Thyroid gland (tissue), 4 donors: ENCODE measurements around the gene DNMT1. TPM values are rescaled to one million over a fixed set of nuclear protein-coding genes. Genes with fewer than 3 reads are reported as not detected.
"Not testable (repeated sequence)": the region's sequence is repeated elsewhere in the genome, so short reads cannot be mapped to it uniquely, and the experiment has no call there.

Experiments
- DNase-seq, 2 donors: peaks; one replicate each; pipeline ENCODE4 v3.0.0-alpha.2; 2019
- H3K27ac ChIP-seq, 3 donors: fragments of 200-600 bp; sonication (generic); 1 replicate in 2 of 3; 2 replicates in 1 of 3; pipeline ENCODE4 v1.5.1; 2016 to 2019; ENCODE audit warnings: mild to moderate bottlenecking in 1 of 3, moderate library complexity in 1 of 3
- H3K27me3 ChIP-seq: fragments of 200-600 bp; sonication (generic); one replicate; pipeline ENCODE4 v1.5.1; 2019
- H3K36me3 ChIP-seq, 2 donors: fragments of 200-600 bp; sonication (generic); one replicate each; pipeline ENCODE4 v1.5.1; 2016 to 2019
- H3K4me1 ChIP-seq, 2 donors: fragments of 200-600 bp; sonication (generic); one replicate each; pipeline ENCODE4 v1.5.1; 2017 to 2019
- H3K4me3 ChIP-seq, 3 donors: fragments of 200-600 bp; sonication (generic); replicated peaks in 1 of 3; 1 replicate in 2 of 3; 2 replicates in 1 of 3; pipeline ENCODE4 v1.5.1; 2016; ENCODE audit warnings: mild to moderate bottlenecking in 1 of 3
- H3K9me3 ChIP-seq: fragments of 200-600 bp; sonication (generic); one replicate; pipeline ENCODE4 v1.5.1; 2017
- CTCF ChIP-seq, 6 experiments: fragments of 200-600 bp in 3 of 6; fragments of 450-650 bp in 3 of 6; sonication (generic) in 3 of 6; IDR thresholded peaks; one replicate each; pipeline ENCODE4 v1.5.1; 2016 to 2019; ENCODE audit warnings: antibody characterized with exemption in 6 of 6, mild to moderate bottlenecking in 2 of 6, inconsistent platforms in 1 of 6, moderate library complexity in 1 of 6
- POLR2A ChIP-seq, 2 donors: fragments of 450-650 bp; IDR thresholded peaks; one replicate each; pipeline ENCODE4 v1.6.1; 2017; ENCODE audit warnings: antibody characterized with exemption in 2 of 2, mild to moderate bottlenecking in 2 of 2, moderate library complexity in 1 of 2
- WGBS, 2 donors: methylation state at CpG; one replicate each; pipeline ENCODE4 v1.1.5; 2017; 5-methylcytosine and 5-hydroxymethylcytosine counted together
- intact Hi-C: fragments of 100-400 bp; cut with DNase I; formaldehyde crosslinking; loops from one replicate; pipeline ENCODE4 v1.15.1; 2023
- total RNA-seq, 4 donors: library from RNA; depleted of rRNA; stranded (reverse); fragments of >200 nt; gene quantifications; one replicate each; pipeline ENCODE4 v1.2.3, GENCODE V29; 2016

The DNMT1 gene
- total RNA-seq, 4 donors from 2014 or later: 31.2 to 49.5 (median 36.0) TPM

- H3K27me3 ChIP-seq: no peaks in the 10 kb centered on the region
- 32 to 50% methylated on average over 8 to 10 of the region's 10 CpGs for WGBS, 2 donors
Measured at GRCh38 chr19:10206226-10206885, 11.6 kb upstream of the DNMT1 start.

GRCh38 chr19:10205636-10206035 is 10.9 kb upstream of the DNMT1 start:
- no peaks in the 10 kb centered on the region for H3K9me3 ChIP-seq
- TF ChIP-seq CTCF (IDR thresholded peaks at IDR 0.05) (no peak), POLR2A (IDR thresholded peaks at IDR 0.05) (no peak)
- H3K27me3 ChIP-seq: no peaks in the 10 kb centered on the region
- 63 to 67% methylated on average over 4 of the region's 4 CpGs for WGBS, 2 donors
- no peak overlapping the region for H3K4me3 ChIP-seq
- no peak overlapping the region for H3K27ac ChIP-seq
- intact Hi-C loops: no loop called here
- H3K36me3 ChIP-seq: no peaks in the 10 kb centered on the region
- DNase-seq: no peak
- peaks cover 0 to 10% of the 10 kb centered on the region in 2 donors for H3K4me1 ChIP-seq

More at GRCh38 chr19:10206226-10206885, 11.6 kb upstream of the DNMT1 start:
- intact Hi-C loops: no loop called here
- Histone ChIP-seq H3K36me3 (no peaks in the 10 kb centered on the region), H3K27ac (no peak overlapping the region), H3K9me3 (no peaks in the 10 kb centered on the region), H3K4me1 (peaks cover 0 to 10% of the 10 kb centered on the region in 2 donors), H3K4me3 (no peak overlapping the region)
- TF ChIP-seq CTCF (IDR thresholded peaks at IDR 0.05) (no peak), POLR2A (IDR thresholded peaks at IDR 0.05) (no peak)
- peak; percentile 59 to 69 for DNase-seq

GRCh38 chr19:10203686-10204085 is 8.9 kb upstream of the DNMT1 start:
- TF ChIP-seq CTCF (IDR thresholded peaks at IDR 0.05): no peak
- TF ChIP-seq POLR2A (IDR thresholded peaks at IDR 0.05): no peak
- Histone ChIP-seq H3K27me3 (no peaks in the 10 kb centered on the region), H3K36me3 (no peaks in the 10 kb centered on the region), H3K27ac (no peak overlapping the region), H3K9me3 (no peaks in the 10 kb centered on the region), H3K4me1 (peaks cover 0 to 10% of the 10 kb centered on the region in 2 donors), H3K4me3 (no peak overlapping the region)
- WGBS, 2 donors: 97 to 98% methylated on average over 3 of the region's 3 CpGs
- DNase-seq: no peak
- intact Hi-C loops: no loop called here

GRCh38 chr19:10201176-10201575 is 6.4 kb upstream of the DNMT1 start:
- no peaks in the 10 kb centered on the region for H3K9me3 ChIP-seq
- no peak overlapping the region for H3K4me3 ChIP-seq
- TF ChIP-seq POLR2A (IDR thresholded peaks at IDR 0.05) (no peak), CTCF (IDR thresholded peaks at IDR 0.05) (no peak)
- no peak overlapping the region for H3K27ac ChIP-seq
- 78 to 85% methylated on average over 3 of the region's 3 CpGs for WGBS, 2 donors
- no peak for DNase-seq
- no peaks in the 10 kb centered on the region for H3K36me3 ChIP-seq
- intact Hi-C loops: no loop called here
- H3K4me1 ChIP-seq: peaks cover 0 to 4% of the 10 kb centered on the region in 2 donors
- no peaks in the 10 kb centered on the region for H3K27me3 ChIP-seq

GRCh38 chr19:10200101-10200500 is 5.3 kb upstream of the DNMT1 start:
- H3K36me3 ChIP-seq, intact Hi-C loops, H3K4me3 ChIP-seq, H3K9me3 ChIP-seq, H3K27ac ChIP-seq, DNase-seq, H3K4me1 ChIP-seq, H3K27me3 ChIP-seq: not testable (repeated sequence)
- 84 to 86% methylated on average over 15 of the region's 15 CpGs for WGBS, 2 donors

GRCh38 chr19:10198889-10199644 is 4.3 kb upstream of the DNMT1 start:
- H3K9me3 ChIP-seq, H3K27me3 ChIP-seq, DNase-seq, intact Hi-C loops, H3K36me3 ChIP-seq, H3K4me3 ChIP-seq, H3K27ac ChIP-seq, H3K4me1 ChIP-seq: not testable (repeated sequence)
- WGBS, 2 donors: 70 to 76% methylated on average over 11 of the region's 11 CpGs
